Spleen (tissue), 7 donors: ENCODE measurements around the gene PTGES2.

Source experiments
- POLR2A ChIP-seq, 3 donors: fragments of 450-650 bp; IDR thresholded peaks; one replicate each; pipeline ENCODE4 v1.5.1; 2017; ENCODE audit warnings: antibody characterized with exemption in 3 of 3, mild to moderate bottlenecking in 1 of 3
- TF ChIP-seq, protein P1 (sequence below), 11 experiments: fragments of 200-600 bp in 7 of 11; fragments of 450-650 bp in 4 of 11; sonication (generic) in 4 of 11; IDR thresholded peaks in 8 of 11; conservative IDR thresholded peaks in 3 of 11; 1 replicate in 7 of 11; 2 replicates in 4 of 11; pipeline versions ENCODE4 v1.4.0 to v1.8.0; 2016 to 2021; ENCODE audit warnings: antibody characterized with exemption in 11 of 11, inconsistent platforms in 4 of 11, mild to moderate bottlenecking in 1 of 11
- donor health status: DM: no; HTN: no; CAD: no; lungs with moderate emphysema.
- donor health status: DM: no; HTN: no; CAD: no.
- donor health status: DM: no; HTN: no; CAD: no.

DNA sequence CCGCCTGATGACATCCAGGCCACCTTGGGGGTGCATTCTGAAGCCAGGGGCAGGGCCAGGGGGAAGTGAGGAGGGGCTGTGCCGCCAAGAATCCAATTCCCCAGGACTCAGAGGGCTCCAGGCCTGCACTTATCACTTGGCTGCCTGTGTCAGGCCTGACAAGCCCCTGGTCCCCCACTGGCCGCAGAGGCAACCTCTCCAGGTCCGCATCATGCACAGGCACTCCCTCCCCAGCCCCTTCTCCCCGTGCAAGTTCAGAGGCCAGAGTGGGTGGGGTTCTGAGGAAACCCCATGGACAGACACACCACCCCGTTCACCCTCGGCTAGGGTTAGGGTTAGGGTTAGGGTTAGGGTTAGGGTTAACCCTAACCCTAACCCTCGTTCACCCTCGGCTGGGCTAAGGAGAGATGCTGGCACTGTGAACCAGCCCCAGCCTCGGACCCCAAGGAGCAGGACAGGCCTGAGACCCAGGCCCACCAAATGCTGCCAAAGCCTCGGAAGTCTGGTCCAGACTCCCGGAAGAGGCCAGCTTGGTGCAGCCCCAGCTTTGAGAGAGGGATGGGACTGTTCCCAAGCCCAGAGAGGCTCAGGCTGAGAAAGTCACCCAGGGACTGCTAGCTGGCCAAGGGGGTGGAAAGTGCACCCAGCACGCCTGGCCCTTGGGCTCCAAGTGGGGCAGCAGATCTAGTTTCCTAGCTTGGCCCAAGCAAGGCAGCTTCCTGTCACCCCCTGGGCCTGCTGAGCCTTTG, 26.6 kb upstream of the PTGES2 start:
- TF ChIP-seq, protein P1, sequence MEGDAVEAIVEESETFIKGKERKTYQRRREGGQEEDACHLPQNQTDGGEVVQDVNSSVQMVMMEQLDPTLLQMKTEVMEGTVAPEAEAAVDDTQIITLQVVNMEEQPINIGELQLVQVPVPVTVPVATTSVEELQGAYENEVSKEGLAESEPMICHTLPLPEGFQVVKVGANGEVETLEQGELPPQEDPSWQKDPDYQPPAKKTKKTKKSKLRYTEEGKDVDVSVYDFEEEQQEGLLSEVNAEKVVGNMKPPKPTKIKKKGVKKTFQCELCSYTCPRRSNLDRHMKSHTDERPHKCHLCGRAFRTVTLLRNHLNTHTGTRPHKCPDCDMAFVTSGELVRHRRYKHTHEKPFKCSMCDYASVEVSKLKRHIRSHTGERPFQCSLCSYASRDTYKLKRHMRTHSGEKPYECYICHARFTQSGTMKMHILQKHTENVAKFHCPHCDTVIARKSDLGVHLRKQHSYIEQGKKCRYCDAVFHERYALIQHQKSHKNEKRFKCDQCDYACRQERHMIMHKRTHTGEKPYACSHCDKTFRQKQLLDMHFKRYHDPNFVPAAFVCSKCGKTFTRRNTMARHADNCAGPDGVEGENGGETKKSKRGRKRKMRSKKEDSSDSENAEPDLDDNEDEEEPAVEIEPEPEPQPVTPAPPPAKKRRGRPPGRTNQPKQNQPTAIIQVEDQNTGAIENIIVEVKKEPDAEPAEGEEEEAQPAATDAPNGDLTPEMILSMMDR (IDR thresholded peaks at IDR 0.05 in 8 of 11, conservative IDR thresholded peaks at IDR 0.05 in 3 of 11): no peak
- no peak for TF ChIP-seq POLR2A (IDR thresholded peaks at IDR 0.05)
